ENCODE results near the gene SCYL1.

Gene SCYL1

GRCh38 chr11:65532388-65533064 lies 7.6 kb downstream of the SCYL1 start:
- in situ Hi-C loops (cut with HindIII; ENCODE audit: low pct_ligation_motif_present, low sequenced_read_pairs), result no loop called here
- no peak overlapping the region for H3K4me3 ChIP-seq (ENCODE audit: low read depth, low read length)
- TF ChIP-seq, protein P1, sequence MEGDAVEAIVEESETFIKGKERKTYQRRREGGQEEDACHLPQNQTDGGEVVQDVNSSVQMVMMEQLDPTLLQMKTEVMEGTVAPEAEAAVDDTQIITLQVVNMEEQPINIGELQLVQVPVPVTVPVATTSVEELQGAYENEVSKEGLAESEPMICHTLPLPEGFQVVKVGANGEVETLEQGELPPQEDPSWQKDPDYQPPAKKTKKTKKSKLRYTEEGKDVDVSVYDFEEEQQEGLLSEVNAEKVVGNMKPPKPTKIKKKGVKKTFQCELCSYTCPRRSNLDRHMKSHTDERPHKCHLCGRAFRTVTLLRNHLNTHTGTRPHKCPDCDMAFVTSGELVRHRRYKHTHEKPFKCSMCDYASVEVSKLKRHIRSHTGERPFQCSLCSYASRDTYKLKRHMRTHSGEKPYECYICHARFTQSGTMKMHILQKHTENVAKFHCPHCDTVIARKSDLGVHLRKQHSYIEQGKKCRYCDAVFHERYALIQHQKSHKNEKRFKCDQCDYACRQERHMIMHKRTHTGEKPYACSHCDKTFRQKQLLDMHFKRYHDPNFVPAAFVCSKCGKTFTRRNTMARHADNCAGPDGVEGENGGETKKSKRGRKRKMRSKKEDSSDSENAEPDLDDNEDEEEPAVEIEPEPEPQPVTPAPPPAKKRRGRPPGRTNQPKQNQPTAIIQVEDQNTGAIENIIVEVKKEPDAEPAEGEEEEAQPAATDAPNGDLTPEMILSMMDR (IDR thresholded peaks at IDR 0.05; ENCODE audit: low read depth, low read length, missing control alignments), result no peak
- H3K27ac ChIP-seq, result no peak overlapping the region
- no peak for DNase-seq
- peaks cover 82% of the 10 kb centered on the region for H3K36me3 ChIP-seq (replicated peaks)
- H3K27me3 ChIP-seq (replicated peaks), result no peaks in the 10 kb centered on the region

DNA sequence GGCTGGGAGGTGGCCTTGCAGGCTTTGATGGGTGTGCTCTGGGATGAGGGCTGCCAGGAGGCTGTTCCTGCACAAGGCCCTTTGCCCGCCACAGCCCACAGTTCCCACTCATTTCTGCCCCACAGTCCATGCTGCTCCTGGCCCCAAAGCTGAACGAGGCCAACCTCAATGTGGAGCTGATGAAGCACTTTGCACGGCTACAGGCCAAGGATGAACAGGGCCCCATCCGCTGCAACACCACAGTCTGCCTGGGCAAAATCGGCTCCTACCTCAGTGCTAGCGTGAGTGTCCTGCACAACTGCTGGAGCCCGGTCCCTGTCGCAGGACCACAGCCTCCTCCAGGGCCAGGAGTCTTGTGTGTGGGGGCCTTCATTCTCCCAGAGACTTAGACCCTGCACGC lies 10.2 kb downstream of the SCYL1 start:
- TF ChIP-seq, protein P1 (IDR thresholded peaks at IDR 0.05; ENCODE audit: low read depth, low read length, missing control alignments), result no peak
- DNase-seq, result no peak
- Histone ChIP-seq H3K36me3 (replicated peaks) (peaks cover 88% of the 10 kb centered on the region), H3K27ac (no peak overlapping the region), H3K4me3 (ENCODE audit: low read depth, low read length) (no peak overlapping the region), H3K27me3 (replicated peaks) (no peaks in the 10 kb centered on the region)
- in situ Hi-C loops (cut with HindIII; ENCODE audit: low pct_ligation_motif_present, low sequenced_read_pairs), result no loop called here

- DNase-seq, result no peak
- TF ChIP-seq, protein P1 (IDR thresholded peaks at IDR 0.05; ENCODE audit: low read depth, low read length, missing control alignments), result no peak
- no peaks in the 10 kb centered on the region for H3K27me3 ChIP-seq (replicated peaks)
- H3K4me3 ChIP-seq (ENCODE audit: low read depth, low read length), result no peak overlapping the region
- H3K36me3 ChIP-seq (replicated peaks), result peaks cover 83% of the 10 kb centered on the region
- no peak overlapping the region for H3K27ac ChIP-seq
- in situ Hi-C loops (cut with HindIII; ENCODE audit: low pct_ligation_motif_present, low sequenced_read_pairs), result no loop called here
Observed at GRCh38 chr11:65536412-65537295, 11.8 kb downstream of the SCYL1 start.

- in situ Hi-C loops (cut with HindIII; ENCODE audit: low pct_ligation_motif_present, low sequenced_read_pairs), result no loop called here
- H3K36me3 ChIP-seq (replicated peaks), result peaks cover 83% of the 10 kb centered on the region
- H3K27ac ChIP-seq, result no peak overlapping the region
- H3K4me3 ChIP-seq (ENCODE audit: low read depth, low read length), result no peak overlapping the region
- TF ChIP-seq, protein P1 (IDR thresholded peaks at IDR 0.05; ENCODE audit: low read depth, low read length, missing control alignments), result no peak
- no peak for DNase-seq
- no peaks in the 10 kb centered on the region for H3K27me3 ChIP-seq (replicated peaks)
Observed at GRCh38 chr11:65537296-65537597, 12.4 kb downstream of the SCYL1 start.

DNA sequence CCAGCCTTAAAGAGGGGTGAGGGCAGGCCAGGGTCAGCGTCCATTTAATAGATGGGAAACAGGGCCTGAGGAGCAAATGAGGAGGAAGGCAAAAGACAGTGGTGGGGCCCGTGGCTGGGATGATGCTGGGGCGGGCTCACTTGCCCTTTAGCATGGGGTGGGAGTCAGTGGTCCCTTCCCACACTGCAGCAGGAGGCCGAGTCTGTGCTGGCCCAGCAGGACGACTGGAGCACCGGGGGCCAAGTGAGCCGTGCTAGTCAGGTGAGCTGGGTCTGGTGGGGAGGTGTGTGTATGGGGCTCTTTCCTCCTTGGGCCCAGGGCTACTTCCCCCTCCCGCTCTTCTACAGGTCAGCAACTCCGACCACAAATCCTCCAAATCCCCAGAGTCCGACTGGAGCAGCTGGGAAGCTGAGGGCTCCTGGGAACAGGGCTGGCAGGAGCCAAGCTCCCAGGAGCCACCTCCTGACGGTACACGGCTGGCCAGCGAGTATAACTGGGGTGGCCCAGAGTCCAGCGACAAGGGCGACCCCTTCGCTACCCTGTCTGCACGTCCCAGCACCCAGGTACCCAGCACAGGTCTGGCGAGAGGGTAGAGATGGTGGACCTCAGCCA lies 12.8 kb downstream of the SCYL1 start:
- DNase-seq, result no peak
- Histone ChIP-seq H3K36me3 (replicated peaks) (peaks cover 82% of the 10 kb centered on the region), H3K27me3 (replicated peaks) (no peaks in the 10 kb centered on the region), H3K4me3 (ENCODE audit: low read depth, low read length) (no peak overlapping the region), H3K27ac (no peak overlapping the region)
- TF ChIP-seq, protein P1 (IDR thresholded peaks at IDR 0.05; ENCODE audit: low read depth, low read length, missing control alignments), result no peak
- in situ Hi-C loops (cut with HindIII; ENCODE audit: low pct_ligation_motif_present, low sequenced_read_pairs), result no loop called here

Measured in brain microvascular endothelial cell (primary cell).